Kidney epithelial cell (primary cell): ENCODE results near the gene XRCC1. TPM values are rescaled to one million over a fixed set of nuclear protein-coding genes. Genes with fewer than 3 reads are reported as not detected.

ENCODE experiments used
- DNase-seq: peaks from one replicate; pipeline ENCODE4 v3.0.0-alpha.2; 2010; ENCODE audit warnings: low read depth
- H3K27me3 ChIP-seq: 2 replicates; pipeline ENCODE4 v1.6.0; 2011; ENCODE audit warnings: low read length; ENCODE audit not compliant: control insufficient read depth, insufficient read depth
- H3K36me3 ChIP-seq: 2 replicates; pipeline ENCODE4 v1.5.1; 2011; ENCODE audit warnings: low read length; ENCODE audit not compliant: control insufficient read depth, insufficient read depth
- H3K4me3 ChIP-seq: 2 replicates; pipeline ENCODE4 v1.5.1; 2011; ENCODE audit warnings: low read depth, mild to moderate bottlenecking, control low read depth, low read length
- total RNA-seq: library from RNA; depleted of rRNA; stranded (reverse); fragments of >200 nt; gene quantifications from 2 replicates; pipeline ENCODE4 v1.2.3, GENCODE V29; 2015
- TF ChIP-seq, protein P1 (sequence below): IDR thresholded peaks from 2 replicates; pipeline ENCODE4 v1.5.1; 2011; ENCODE audit warnings: mild to moderate bottlenecking, moderate library complexity, low read length, control low read depth, inconsistent platforms; ENCODE audit not compliant: insufficient read depth, poor library complexity, severe bottlenecking

The XRCC1 gene
- total RNA-seq, 1 donor from 2014 or later: 32.9 TPM

DNA sequence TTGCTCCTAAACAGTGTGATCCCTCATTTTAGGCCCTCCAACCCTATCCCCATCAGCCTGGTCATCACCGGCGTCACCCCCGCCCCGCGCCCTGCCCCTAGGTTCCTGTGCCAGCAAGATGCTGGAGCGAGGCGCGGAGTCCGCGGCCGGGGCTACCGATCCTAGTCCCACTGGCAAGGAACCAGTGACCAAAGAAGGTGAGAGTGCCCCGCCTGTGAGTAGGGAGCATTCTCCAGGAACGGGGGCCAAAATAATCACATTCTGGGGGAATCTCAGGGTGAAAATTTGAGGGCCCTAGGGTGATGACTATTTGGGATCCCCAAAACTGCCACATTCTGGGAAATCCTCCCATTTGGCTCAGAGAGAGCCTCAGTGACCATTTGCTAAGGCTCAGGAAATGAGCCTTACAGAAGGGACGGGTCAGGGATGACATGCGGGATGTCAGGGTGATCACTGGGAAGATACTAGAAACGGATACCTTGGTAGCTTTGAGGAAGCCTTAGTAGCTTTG lies 41.0 kb downstream of the XRCC1 start:
- TF ChIP-seq, protein P1, sequence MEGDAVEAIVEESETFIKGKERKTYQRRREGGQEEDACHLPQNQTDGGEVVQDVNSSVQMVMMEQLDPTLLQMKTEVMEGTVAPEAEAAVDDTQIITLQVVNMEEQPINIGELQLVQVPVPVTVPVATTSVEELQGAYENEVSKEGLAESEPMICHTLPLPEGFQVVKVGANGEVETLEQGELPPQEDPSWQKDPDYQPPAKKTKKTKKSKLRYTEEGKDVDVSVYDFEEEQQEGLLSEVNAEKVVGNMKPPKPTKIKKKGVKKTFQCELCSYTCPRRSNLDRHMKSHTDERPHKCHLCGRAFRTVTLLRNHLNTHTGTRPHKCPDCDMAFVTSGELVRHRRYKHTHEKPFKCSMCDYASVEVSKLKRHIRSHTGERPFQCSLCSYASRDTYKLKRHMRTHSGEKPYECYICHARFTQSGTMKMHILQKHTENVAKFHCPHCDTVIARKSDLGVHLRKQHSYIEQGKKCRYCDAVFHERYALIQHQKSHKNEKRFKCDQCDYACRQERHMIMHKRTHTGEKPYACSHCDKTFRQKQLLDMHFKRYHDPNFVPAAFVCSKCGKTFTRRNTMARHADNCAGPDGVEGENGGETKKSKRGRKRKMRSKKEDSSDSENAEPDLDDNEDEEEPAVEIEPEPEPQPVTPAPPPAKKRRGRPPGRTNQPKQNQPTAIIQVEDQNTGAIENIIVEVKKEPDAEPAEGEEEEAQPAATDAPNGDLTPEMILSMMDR: no peak
- H3K27me3 ChIP-seq: no peaks in the 10 kb centered on the region
- H3K4me3 ChIP-seq: peak overlapping the region; percentile 26
- H3K36me3 ChIP-seq: no peaks in the 10 kb centered on the region
- no peak for DNase-seq

DNA sequence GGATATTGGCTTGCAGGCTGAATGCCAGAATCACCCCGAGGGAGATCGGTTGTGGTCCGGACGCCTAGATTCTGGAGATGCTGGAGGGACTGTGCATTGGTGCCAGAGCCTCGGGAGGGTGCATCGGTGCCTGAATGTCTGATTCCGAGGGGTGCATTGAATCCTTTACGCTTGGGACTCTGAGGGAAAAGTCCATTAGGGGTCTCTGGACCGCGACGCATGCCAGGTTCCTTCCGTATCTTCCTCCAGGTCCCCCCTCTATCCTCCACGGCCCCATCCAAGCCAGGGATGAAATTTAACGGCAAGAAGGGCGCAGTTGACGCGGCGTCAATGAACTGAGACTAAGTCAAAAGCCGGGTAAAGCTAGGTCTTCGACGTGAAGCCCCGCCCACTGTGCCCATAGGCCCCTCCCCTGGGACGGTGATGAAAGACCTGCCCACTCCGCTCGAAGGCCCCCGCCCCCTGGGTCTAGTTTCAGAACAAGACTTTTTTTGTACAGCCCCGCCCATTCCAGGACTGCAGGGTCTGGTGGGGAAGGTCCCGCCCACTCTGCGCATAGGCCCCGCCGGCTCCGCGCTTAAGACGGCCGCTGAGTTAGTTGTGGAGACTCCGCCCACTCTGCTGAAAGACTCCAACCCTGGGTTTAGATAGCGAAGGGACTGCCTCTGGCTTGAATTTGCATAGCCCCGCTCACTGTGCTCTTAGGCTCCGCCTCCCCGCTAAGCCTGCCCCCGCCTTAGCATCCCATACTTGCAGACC lies 41.6 kb downstream of the XRCC1 start:
- TF ChIP-seq, protein P1: no peak
- DNase-seq: peak; percentile 100
- H3K4me3 ChIP-seq: peak overlapping the region; percentile 54
- no peaks in the 10 kb centered on the region for H3K27me3 ChIP-seq
- H3K36me3 ChIP-seq: no peaks in the 10 kb centered on the region

DNA sequence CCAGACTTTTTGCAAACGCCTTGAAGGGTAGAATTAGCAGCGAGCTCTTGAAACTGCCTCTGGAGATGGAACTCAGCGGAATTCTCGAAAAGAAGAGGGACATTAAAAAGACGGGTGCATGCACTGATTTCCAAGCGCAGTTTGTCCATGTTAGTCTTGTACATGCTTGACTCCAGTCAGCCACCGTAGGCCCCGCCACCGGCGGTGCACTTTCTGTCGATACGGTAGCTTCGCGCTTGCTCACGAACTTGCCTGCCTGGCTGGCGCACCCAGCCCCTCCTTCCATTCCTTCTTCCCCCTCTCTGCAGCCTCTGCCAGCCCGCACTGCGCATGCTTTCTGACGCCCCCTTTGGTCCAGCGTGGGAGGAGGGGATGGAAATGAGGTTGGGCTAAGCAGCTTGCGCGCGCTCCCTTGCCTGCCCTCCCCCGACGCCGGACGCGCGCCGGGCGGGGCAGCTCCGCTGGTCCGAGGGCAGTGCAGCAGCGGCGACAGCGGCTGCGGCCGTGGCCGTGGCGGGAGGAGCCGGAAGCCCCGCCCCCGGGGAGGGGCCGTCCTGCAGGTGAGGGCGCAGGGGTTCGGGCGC lies 42.3 kb downstream of the XRCC1 start, which contains the start of gene ZNF575:
Gene ZNF575 (plus strand): TSS at position 227 of the 584 bp plus-strand sequence. CDS start 1,235 bp downstream, outside the sequence.
- peak; percentile 74 for DNase-seq
- H3K36me3 ChIP-seq: no peaks in the 10 kb centered on the region
- H3K27me3 ChIP-seq: no peaks in the 10 kb centered on the region
- peak within 1 kb of the TSS; percentile 54 for H3K4me3 ChIP-seq
- TF ChIP-seq, protein P1: no peak

DNA sequence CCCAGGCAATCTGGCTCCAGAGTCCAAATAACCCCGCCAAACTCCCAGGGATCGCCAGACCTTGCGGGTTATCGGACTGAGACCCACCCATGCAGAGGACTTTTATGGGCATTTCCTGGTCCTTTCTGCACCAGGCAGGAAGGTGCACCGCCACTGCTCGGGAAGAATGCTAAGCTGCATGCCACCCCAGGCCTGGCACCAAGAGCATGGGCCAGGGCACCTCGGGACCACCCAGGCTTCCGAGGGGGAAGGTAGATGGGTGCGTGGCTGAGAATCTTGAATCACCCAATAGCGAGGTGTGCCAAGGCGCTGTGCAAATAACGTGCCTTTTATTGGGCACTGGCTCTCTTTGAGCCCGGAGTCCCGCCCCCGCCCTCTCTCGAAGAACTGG lies 42.8 kb downstream of the XRCC1 start:
- peak overlapping the region; percentile 54 for H3K4me3 ChIP-seq
- no peak for DNase-seq
- no peaks in the 10 kb centered on the region for H3K27me3 ChIP-seq
- H3K36me3 ChIP-seq: no peaks in the 10 kb centered on the region
- TF ChIP-seq, protein P1: no peak

DNA sequence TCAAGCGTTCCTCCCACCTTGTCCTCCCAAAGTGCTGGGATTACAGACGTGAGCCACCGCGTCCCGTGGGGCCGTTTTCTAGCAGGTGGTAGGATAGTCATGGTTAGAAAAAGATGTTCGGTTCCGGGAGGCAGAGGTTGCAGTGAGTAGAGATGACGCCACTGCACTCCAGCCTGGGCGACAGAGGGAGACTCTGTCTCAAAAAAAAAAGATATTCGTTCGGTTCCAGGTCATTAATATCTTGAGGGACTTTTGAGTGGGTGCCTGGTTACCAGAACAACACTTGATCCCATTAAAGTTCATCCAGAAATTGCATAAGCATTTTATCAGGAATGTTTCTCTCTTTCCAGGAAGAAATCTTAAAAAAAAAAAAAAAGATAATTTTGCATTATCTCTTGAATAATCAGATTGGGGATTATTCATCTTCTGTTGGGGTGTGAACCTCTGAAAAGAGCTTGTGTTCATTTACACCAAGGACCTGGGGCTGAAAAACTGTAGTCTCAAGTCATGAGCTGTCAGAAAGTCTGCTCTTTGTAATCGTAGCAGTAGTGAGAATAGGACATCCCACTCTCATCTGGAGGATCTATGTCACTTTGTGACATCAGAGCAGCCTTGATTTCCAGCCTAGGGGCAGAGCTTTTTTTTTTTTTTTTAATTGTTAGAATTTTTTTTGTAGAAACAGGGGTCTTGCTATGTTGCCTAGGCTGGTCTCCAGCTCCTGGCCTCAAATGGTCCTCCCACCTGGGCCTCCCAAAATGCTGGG lies 47.3 kb downstream of the XRCC1 start:
- Histone ChIP-seq H3K36me3 (no peaks in the 10 kb centered on the region), H3K27me3 (no peaks in the 10 kb centered on the region), H3K4me3 (no peak overlapping the region)
- no peak for DNase-seq
- TF ChIP-seq, protein P1: peak; percentile 11
